ENCODE data around the gene VPS54. TPM values are rescaled to one million over a fixed set of nuclear protein-coding genes. Genes with fewer than 3 reads are reported as not detected.

The VPS54 gene
- total and polyA plus RNA-seq, 9 donors = 22.3 to 28.0 (median 26.7) TPM

DNA sequence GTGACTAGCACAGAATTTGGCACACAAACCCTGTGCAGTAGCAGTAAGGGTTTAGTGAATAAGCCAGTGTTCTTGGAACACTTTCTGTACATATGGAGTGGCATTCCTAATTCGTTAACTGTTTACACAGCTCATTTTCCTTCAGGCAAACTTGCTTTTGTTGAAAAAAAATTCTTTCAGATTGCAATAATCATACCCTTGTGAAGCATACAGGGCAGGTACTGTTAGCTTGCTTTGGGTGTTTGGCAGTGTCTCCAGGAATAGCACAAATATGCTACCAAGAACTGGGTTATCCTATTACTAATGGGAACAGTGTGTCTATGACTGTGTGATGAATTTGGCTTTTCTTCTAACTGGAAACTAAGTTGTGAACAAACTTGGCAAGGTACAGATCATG is 144.1 kb downstream of the VPS54 start:
- no peaks in the 10 kb centered on the region for H3K27me3 ChIP-seq (ENCODE audit: control insufficient read depth, insufficient read depth, low read length)
- no peak overlapping the region for H3K27ac ChIP-seq (ENCODE audit: low read length)
- H3K4me1 ChIP-seq (ENCODE audit: control insufficient read depth, insufficient read depth, low read length) = no peaks in the 10 kb centered on the region
- DNase-seq = peak; percentile 57
- peaks cover 6% of the 10 kb centered on the region for H3K36me3 ChIP-seq (ENCODE audit: control insufficient read depth, insufficient read depth, low read length)
- no peak overlapping the region for H3K4me3 ChIP-seq (ENCODE audit: low read length)
- peaks cover 4% of the 10 kb centered on the region for H3K9me3 ChIP-seq (replicated peaks; ENCODE audit: control insufficient read depth, low read depth, low read length)
- WGBS (ENCODE audit: insufficient coverage) = no CpG with 5 or more reads among the region's 1 CpG

DNA sequence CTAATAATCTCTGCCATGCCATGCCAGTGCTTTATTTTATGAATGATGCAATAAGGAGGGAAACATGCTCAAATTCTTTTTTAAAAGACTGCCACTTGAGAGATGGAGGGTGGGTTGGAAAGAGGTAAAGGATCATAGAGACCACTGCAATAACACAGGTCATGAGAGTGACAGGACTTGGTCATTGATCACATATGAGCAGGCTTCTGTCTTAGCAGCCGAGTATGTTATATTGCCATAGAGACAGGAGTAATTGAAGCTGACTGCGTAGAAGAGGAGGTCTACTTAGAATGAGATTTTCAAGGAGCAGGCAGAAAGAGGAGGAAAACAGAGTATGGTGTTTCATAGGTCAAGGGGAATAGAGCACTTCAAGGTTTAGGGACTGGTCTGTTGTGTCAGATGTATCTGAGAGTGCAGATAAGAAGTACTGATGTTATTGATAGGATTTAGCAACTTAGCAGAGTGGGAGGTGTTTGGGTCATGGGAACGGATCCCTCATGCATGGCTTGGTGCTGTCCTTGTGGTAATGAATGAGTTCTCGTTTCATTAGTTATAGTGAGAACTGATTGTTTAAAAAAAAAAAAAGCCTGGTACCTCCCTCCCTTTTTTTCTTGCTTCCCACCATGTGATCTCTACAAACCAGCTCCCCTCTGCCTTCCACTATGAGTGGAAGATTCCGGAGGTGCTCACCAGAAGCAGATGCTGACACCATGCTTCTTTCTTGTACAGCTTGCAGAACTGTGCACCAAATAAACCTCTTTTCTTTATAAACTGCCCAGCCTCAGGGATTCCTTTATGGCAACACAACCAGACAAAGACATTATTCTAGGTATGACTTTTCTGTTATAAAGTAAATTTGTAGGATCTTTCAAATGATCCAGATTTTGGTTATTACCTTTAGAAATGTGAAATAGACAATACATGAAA is 144.8 kb downstream of the VPS54 start:
- no peaks in the 10 kb centered on the region for H3K27me3 ChIP-seq (ENCODE audit: control insufficient read depth, insufficient read depth, low read length)
- WGBS (ENCODE audit: insufficient coverage) = 89% methylated on average over 3 of the region's 5 CpGs
- peaks cover 6% of the 10 kb centered on the region for H3K36me3 ChIP-seq (ENCODE audit: control insufficient read depth, insufficient read depth, low read length)
- no peak overlapping the region for H3K4me3 ChIP-seq (ENCODE audit: low read length)
- H3K9me3 ChIP-seq (replicated peaks; ENCODE audit: control insufficient read depth, low read depth, low read length) = peaks cover 4% of the 10 kb centered on the region
- no peak for DNase-seq
- H3K27ac ChIP-seq (ENCODE audit: low read length) = no peak overlapping the region
- H3K4me1 ChIP-seq (ENCODE audit: control insufficient read depth, insufficient read depth, low read length) = no peaks in the 10 kb centered on the region

DNA sequence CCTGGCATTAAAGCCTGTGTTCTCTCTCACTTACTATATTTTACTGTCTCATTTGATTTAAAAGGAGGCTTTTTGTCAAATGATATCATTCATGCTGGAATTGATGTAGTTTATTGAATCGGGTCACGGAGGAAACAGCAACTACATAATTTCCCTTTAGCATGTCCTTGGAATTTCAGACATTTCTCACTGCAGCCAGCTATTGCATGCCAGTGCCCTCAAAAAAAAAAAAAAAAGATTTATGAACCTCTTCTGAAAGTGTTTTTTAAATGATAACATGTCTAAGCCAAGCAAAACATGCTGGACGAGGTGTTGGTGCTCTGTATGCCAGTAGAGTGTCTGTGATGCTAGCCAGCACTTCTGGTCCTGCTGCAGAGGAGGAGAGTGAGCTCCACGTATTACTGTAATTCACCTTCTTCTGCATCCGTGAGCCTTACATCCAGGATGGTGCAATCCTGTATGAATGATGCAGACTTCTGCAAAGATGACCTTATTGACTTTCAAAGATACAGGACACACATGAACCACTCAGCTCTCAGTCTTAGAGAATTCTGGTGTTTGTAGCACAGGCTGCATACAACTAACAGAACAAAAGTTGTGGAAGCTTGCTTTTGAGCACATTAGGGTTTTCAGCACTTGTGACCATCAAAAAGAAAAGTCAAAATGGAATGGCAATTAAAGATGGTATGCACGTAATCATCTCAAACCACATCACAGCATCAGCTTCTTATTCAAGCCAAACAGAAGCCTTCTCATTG is 146.5 kb downstream of the VPS54 start:
- Histone ChIP-seq H3K27me3 (ENCODE audit: control insufficient read depth, insufficient read depth, low read length) (no peaks in the 10 kb centered on the region), H3K27ac (ENCODE audit: low read length) (no peak overlapping the region), H3K36me3 (ENCODE audit: control insufficient read depth, insufficient read depth, low read length) (peaks cover 6% of the 10 kb centered on the region), H3K4me1 (ENCODE audit: control insufficient read depth, insufficient read depth, low read length) (no peaks in the 10 kb centered on the region), H3K4me3 (ENCODE audit: low read length) (no peak overlapping the region), H3K9me3 (replicated peaks; ENCODE audit: control insufficient read depth, low read depth, low read length) (peaks cover 4% of the 10 kb centered on the region)
- peak; percentile 23 for DNase-seq
- 50% methylated on average over 1 of the region's 6 CpGs for WGBS (ENCODE audit: insufficient coverage)

DNA sequence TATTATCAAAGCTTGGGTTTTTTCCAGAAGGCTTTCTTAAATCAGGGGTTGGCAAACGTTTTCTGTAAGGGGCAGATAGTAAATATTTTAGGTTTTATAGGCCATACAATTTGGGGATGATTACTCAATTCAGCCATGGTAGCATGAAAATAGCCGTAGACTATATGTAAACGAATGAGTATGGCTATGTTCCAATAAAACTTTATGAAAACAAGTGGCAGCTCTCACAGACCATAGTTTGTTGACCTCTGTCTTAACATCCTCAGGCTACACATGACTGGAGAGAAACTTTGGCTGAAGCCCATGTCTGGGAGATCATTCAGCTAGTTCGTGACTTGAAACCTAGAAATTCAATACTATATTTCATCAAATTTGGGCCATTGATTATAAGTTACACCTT is 147.4 kb downstream of the VPS54 start:
- H3K9me3 ChIP-seq (replicated peaks; ENCODE audit: control insufficient read depth, low read depth, low read length) = peaks cover 4% of the 10 kb centered on the region
- 60% methylated on average over 1 of the region's 4 CpGs for WGBS (ENCODE audit: insufficient coverage)

DNA sequence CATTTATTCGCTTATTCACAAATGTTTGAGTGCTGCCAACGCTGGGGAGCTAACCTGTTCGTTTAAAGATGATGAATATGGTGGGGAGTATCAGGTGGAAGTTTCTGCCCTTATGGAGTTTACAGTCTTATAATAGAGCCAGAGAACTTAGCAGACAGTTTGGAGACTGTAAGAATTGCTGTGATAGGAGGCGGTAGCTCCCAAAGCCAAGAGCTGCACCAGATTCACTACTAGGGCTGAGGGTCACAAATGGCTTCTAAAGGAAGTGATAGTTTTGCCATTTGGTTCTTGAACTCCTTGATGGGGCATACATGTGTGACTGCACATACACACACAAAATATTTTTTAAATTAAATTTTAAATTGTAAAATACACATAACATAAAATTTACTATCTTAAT is 148.5 kb downstream of the VPS54 start:
- H3K9me3 ChIP-seq (replicated peaks; ENCODE audit: control insufficient read depth, low read depth, low read length) = peaks cover 4% of the 10 kb centered on the region
- H3K27ac ChIP-seq (ENCODE audit: low read length) = no peak overlapping the region
- peaks cover 7% of the 10 kb centered on the region for H3K36me3 ChIP-seq (ENCODE audit: control insufficient read depth, insufficient read depth, low read length)
- no peaks in the 10 kb centered on the region for H3K4me1 ChIP-seq (ENCODE audit: control insufficient read depth, insufficient read depth, low read length)
- H3K27me3 ChIP-seq (ENCODE audit: control insufficient read depth, insufficient read depth, low read length) = no peaks in the 10 kb centered on the region
- no peak overlapping the region for H3K4me3 ChIP-seq (ENCODE audit: low read length)
- no peak for DNase-seq
- WGBS (ENCODE audit: insufficient coverage) = 86% methylated on average over 2 of the region's 4 CpGs

More for the DNA sequence above, 147.4 kb downstream of the VPS54 start:
- peaks cover 6% of the 10 kb centered on the region for H3K36me3 ChIP-seq (ENCODE audit: control insufficient read depth, insufficient read depth, low read length)
- H3K27ac ChIP-seq (ENCODE audit: low read length) = no peak overlapping the region
- no peak for DNase-seq
- H3K4me3 ChIP-seq (ENCODE audit: low read length) = no peak overlapping the region
- no peaks in the 10 kb centered on the region for H3K27me3 ChIP-seq (ENCODE audit: control insufficient read depth, insufficient read depth, low read length)
- H3K4me1 ChIP-seq (ENCODE audit: control insufficient read depth, insufficient read depth, low read length) = no peaks in the 10 kb centered on the region

DNA sequence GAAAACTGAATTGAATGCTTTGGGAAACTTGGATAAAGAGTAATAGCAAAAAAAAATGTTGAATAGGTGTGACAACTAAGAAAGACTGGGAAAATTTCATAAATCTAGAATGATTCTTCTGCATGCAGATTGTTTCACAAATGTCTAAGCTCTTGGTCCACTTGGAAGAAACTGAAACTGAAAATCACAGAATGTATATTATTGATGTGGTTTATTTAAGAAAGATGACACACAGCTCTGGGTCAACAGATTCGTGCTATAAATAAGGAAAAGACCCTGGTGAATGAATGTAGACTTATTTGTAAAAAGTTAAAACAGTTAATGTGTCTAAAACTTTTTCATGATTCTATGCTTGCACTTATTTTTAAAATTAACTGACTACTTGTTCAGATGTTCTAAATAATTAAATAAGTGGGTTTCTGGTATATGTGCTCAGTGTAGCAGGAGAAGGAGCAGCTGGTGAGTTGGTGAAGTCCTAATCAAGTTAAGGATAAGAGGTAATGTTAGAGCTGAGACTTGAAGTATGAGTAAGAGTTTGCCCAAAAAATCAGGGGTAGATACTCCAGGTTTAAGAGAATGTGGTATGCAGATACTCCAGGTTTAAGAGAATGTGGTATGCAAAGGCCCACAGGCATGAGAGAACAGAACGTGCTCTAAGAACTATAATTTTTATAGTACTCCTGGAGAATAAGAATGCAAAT is 153.1 kb downstream of the VPS54 start:
- DNase-seq = no peak
- no CpG with 5 or more reads among the region's 2 CpGs for WGBS (ENCODE audit: insufficient coverage)

DNA sequence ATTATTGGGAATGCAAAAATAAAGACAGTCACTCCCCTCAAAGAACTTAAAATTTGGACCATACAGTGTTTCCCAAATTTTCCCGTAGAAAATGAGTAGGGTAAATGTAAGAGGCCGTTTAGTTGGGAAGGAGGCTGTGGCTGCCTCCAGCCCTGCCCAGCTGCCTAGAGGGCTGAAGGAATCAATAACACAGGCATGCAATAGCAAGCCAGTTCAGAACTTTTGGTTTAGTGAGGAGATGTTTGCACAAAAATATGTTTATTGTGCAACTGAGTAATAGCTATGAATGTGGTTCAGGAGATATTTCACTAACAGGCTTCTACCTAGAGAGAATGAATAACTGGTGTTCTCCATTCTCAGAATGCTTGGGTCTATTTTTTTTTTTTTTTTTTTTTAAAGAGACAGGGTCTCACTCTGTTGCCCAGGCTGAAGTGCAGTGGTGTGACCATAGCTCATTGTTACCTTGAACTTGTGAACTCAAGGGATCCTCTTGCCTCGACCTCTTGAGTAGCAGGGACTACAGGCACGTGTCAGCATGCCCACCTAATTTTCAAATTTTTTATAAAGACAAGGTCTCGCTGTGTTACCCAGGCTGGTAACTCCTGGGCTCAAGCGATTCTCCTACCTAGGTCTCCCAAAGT is 153.9 kb downstream of the VPS54 start:
- no peak overlapping the region for H3K27ac ChIP-seq (ENCODE audit: low read length)
- H3K4me3 ChIP-seq (ENCODE audit: low read length) = no peak overlapping the region
- no peaks in the 10 kb centered on the region for H3K27me3 ChIP-seq (ENCODE audit: control insufficient read depth, insufficient read depth, low read length)
- H3K4me1 ChIP-seq (ENCODE audit: control insufficient read depth, insufficient read depth, low read length) = no peaks in the 10 kb centered on the region
- 90% methylated on average over 2 of the region's 6 CpGs for WGBS (ENCODE audit: insufficient coverage)
- no peak for DNase-seq
- H3K9me3 ChIP-seq (replicated peaks; ENCODE audit: control insufficient read depth, low read depth, low read length) = no peaks in the 10 kb centered on the region
- H3K36me3 ChIP-seq (ENCODE audit: control insufficient read depth, insufficient read depth, low read length) = peaks cover 16% of the 10 kb centered on the region

More for the DNA sequence above, 153.1 kb downstream of the VPS54 start:
- no peak overlapping the region for H3K4me3 ChIP-seq (ENCODE audit: low read length)
- H3K27ac ChIP-seq (ENCODE audit: low read length) = no peak overlapping the region
- no peaks in the 10 kb centered on the region for H3K4me1 ChIP-seq (ENCODE audit: control insufficient read depth, insufficient read depth, low read length)
- H3K36me3 ChIP-seq (ENCODE audit: control insufficient read depth, insufficient read depth, low read length) = peaks cover 16% of the 10 kb centered on the region
- H3K27me3 ChIP-seq (ENCODE audit: control insufficient read depth, insufficient read depth, low read length) = no peaks in the 10 kb centered on the region
- no peaks in the 10 kb centered on the region for H3K9me3 ChIP-seq (replicated peaks; ENCODE audit: control insufficient read depth, low read depth, low read length)

DNA sequence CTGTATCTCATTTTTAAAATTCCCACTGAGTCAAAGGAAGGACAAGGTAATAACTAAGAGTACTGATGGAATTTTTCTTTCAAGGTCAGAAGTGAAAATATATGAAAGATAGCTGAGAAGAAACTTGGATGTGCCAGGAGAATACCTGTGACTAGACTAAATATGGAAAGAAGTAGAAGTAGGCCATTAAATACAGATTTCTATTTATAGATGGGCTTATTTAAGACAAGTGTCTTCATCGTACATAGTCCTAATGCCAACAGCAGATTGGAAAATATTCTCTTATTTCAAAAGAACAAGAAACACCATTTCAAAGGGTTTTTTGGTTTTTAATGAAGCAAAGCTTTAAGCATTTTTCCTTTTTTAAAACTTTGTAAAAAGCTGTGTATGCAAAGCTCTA is 155.5 kb downstream of the VPS54 start:
- WGBS (ENCODE audit: insufficient coverage) = no CpG with 5 or more reads among the region's 1 CpG
- H3K4me3 ChIP-seq (ENCODE audit: low read length) = no peak overlapping the region
- no peak for DNase-seq
- no peaks in the 10 kb centered on the region for H3K4me1 ChIP-seq (ENCODE audit: control insufficient read depth, insufficient read depth, low read length)
- peaks cover 23% of the 10 kb centered on the region for H3K36me3 ChIP-seq (ENCODE audit: control insufficient read depth, insufficient read depth, low read length)
- H3K9me3 ChIP-seq (replicated peaks; ENCODE audit: control insufficient read depth, low read depth, low read length) = no peaks in the 10 kb centered on the region
- H3K27me3 ChIP-seq (ENCODE audit: control insufficient read depth, insufficient read depth, low read length) = no peaks in the 10 kb centered on the region
- no peak overlapping the region for H3K27ac ChIP-seq (ENCODE audit: low read length)

DNA sequence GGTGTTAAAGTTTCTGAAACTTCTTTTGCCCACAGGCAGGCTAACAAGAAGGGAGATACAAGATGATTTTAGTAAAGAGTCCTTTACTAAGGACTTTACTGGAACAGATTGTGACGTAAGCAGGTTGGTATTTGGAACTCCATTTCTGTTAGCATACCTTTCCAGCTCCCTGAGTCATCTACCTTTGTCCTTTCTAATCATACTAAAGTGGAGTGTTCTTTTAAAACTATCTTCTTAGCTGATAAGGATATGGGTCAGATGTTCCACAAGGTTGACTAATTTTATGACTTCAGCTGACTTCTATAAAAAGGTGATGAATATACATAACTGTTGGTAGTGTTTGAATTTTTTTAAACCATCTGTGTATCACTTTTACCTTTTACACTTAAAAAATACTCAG is 156.4 kb downstream of the VPS54 start:
- DNase-seq = no peak
- Histone ChIP-seq H3K36me3 (ENCODE audit: control insufficient read depth, insufficient read depth, low read length) (peaks cover 27% of the 10 kb centered on the region), H3K4me1 (ENCODE audit: control insufficient read depth, insufficient read depth, low read length) (no peaks in the 10 kb centered on the region), H3K27me3 (ENCODE audit: control insufficient read depth, insufficient read depth, low read length) (no peaks in the 10 kb centered on the region), H3K9me3 (replicated peaks; ENCODE audit: control insufficient read depth, low read depth, low read length) (no peaks in the 10 kb centered on the region), H3K27ac (ENCODE audit: low read length) (no peak overlapping the region), H3K4me3 (ENCODE audit: low read length) (no peak overlapping the region)
- WGBS (ENCODE audit: insufficient coverage) = no CpG with 5 or more reads among the region's 1 CpG

Measured in muscle of leg (tissue), 11 donors.